ENCODE measurements around the gene RNF207.

DNA sequence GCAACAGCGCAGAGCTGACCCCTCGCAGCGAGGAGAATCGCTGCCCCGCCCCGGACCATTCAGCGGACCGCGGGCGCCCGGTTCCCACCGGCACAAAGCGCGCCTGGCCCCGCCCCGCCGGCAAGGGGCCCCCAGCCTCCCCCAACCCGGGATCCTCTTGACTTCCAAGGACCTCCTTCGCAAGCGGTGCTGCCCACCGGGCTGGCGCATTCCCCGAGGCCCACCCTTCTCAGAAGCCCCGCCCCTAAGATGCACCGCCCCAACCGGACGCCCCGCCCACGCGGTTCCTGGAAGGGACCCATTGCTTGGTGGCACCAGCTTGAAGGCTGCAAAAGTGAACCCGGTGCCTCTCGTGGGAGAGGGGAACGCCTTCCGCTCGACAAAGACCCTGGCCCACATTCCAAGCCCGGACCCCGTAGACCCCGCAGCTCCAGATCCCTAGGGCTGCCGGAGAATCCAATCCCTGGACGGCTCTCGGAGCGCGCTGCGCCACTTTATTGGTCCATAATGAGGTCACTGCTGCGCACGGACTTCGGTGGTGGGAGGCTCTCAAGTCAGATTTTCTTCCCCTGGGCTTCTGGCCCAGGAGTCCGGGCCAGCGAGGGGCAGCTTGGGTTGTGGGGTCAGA is 40.1 kb downstream of the RNF207 start:
- TF ChIP-seq CTCF (IDR thresholded peaks at IDR 0.05) (no peak), POLR2A (IDR thresholded peaks at IDR 0.05) (no peak)
